Measurements from ENCODE around the gene FCHO2.

DNA sequence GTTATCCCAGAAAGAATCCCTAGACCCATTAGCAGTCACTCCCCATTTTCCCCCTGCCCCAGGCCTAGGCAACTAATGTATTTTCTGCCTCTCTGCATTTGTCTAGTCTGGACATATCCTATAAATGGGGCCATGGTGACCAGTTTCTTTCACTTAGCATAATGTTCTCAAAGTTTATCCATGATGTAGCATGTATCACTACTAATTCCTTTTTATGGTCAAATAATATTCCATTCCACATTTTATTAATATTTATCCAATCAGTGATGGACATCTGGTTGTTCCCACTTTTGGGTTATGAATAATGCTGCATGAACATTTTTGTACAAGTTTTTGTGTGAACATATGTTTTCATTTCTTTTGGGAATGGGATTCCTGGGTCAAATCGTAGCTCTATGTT, 1.5 kb downstream of the FCHO2 start:
- no peak for TF ChIP-seq EZH2 (IDR thresholded peaks at IDR 0.05; ENCODE audit: borderline replicate concordance, low read length)
- TF ChIP-seq CTCF (conservative IDR thresholded peaks at IDR 0.05 in 1 of 2, IDR thresholded peaks at IDR 0.05 in 1 of 2; ENCODE audit: extremely low read depth in 1 of 2, insufficient read depth in 1 of 2, low read depth in 1 of 2, low read length in 2 of 2) = no peak

All from mammary epithelial cell (primary cell).